Keratinocyte (primary cell): ENCODE measurements around the gene PARD3B. TPM values are rescaled to one million over a fixed set of nuclear protein-coding genes. Genes with fewer than 3 reads are reported as not detected.

ENCODE experiments used
- DNase-seq: peaks from one replicate; pipeline ENCODE4 v3.0.0-alpha.2; 2011; ENCODE audit warnings: low read depth, missing footprints, low spot score
- FAIRE-seq: peaks from 2 replicates; lab custom pipeline; 2011; peaks lifted over from hg19 to GRCh38; lab: Jason Lieb, UNC
- H2AFZ ChIP-seq: 2 replicates; pipeline ENCODE4 v1.6.0; 2012; ENCODE audit warnings: low read length, control low read depth, inconsistent platforms; ENCODE audit not compliant: control insufficient read depth
- H3K27ac ChIP-seq: 2 replicates; pipeline ENCODE4 v1.5.1; 2011; ENCODE audit warnings: low read length; ENCODE audit not compliant: control insufficient read depth, insufficient read depth
- H3K27me3 ChIP-seq: 3 replicates; pipeline ENCODE4 v1.6.0; 2011; ENCODE audit warnings: low read length; ENCODE audit not compliant: control insufficient read depth, insufficient read depth; ENCODE audit errors: extremely low read depth
- H3K36me3 ChIP-seq, 2 experiments: 2 replicates in 1 of 2; 3 replicates in 1 of 2; pipeline ENCODE4 v1.5.1; 2011; ENCODE audit warnings: low read length in 2 of 2, mild to moderate bottlenecking in 1 of 2; ENCODE audit not compliant: control insufficient read depth in 2 of 2, insufficient read depth in 2 of 2; ENCODE audit errors: extremely low read depth in 1 of 2
- H3K4me1 ChIP-seq: 3 replicates; pipeline ENCODE4 v1.5.1; 2011; ENCODE audit warnings: low read length; ENCODE audit not compliant: control insufficient read depth, insufficient read depth; ENCODE audit errors: extremely low read depth
- H3K4me2 ChIP-seq: 3 replicates; pipeline ENCODE4 v1.6.0; 2011; ENCODE audit warnings: low read depth, low read length; ENCODE audit not compliant: control insufficient read depth, insufficient read depth; ENCODE audit errors: extremely low read depth
- H3K4me3 ChIP-seq, 3 experiments: fragments of 200-600 bp in 1 of 3; sonication (generic) in 1 of 3; 2 replicates in 2 of 3; 3 replicates in 1 of 3; pipeline ENCODE4 v1.5.1; 2011 to 2016; ENCODE audit warnings: low read length in 3 of 3, mild to moderate bottlenecking in 3 of 3, control low read depth in 2 of 3, inconsistent platforms in 1 of 3, low read depth in 1 of 3, mixed read lengths in 1 of 3, mixed run types in 1 of 3, moderate library complexity in 1 of 3; ENCODE audit not compliant: control insufficient read depth in 2 of 3, insufficient read depth in 2 of 3; ENCODE audit errors: extremely low read depth in 1 of 3
- H3K79me2 ChIP-seq: 2 replicates; pipeline ENCODE4 v1.6.0; 2012; ENCODE audit warnings: low read length; ENCODE audit not compliant: control insufficient read depth, insufficient read depth
- H3K9ac ChIP-seq: 3 replicates; pipeline ENCODE4 v1.6.0; 2011; ENCODE audit warnings: low read length; ENCODE audit not compliant: control insufficient read depth, insufficient read depth; ENCODE audit errors: extremely low read depth
- H3K9me1 ChIP-seq: 3 replicates; pipeline ENCODE4 v1.6.0; 2011; ENCODE audit warnings: low read length; ENCODE audit not compliant: control insufficient read depth, insufficient read depth; ENCODE audit errors: extremely low read depth
- H3K9me3 ChIP-seq: 2 replicates; pipeline ENCODE4 v1.5.1; 2012; ENCODE audit warnings: low read depth, low read length; ENCODE audit not compliant: control insufficient read depth
- H4K20me1 ChIP-seq: 3 replicates; pipeline ENCODE4 v1.6.0; 2011; ENCODE audit warnings: low read length; ENCODE audit not compliant: control insufficient read depth, insufficient read depth; ENCODE audit errors: extremely low read depth
- CTCF ChIP-seq, 3 experiments: IDR thresholded peaks in 1 of 3; conservative IDR thresholded peaks in 1 of 3; optimal IDR thresholded peaks in 1 of 3; 2 replicates in 2 of 3; 3 replicates in 1 of 3; pipeline versions ENCODE3 to v1.5.1; 2011; ENCODE audit warnings: low read length in 3 of 3, mild to moderate bottlenecking in 3 of 3, moderate library complexity in 2 of 3, control low read depth in 1 of 3, inconsistent platforms in 1 of 3; ENCODE audit not compliant: insufficient read depth in 2 of 3; ENCODE audit errors: extremely low read depth in 1 of 3
- EZH2 ChIP-seq: IDR thresholded peaks from one replicate; pipeline ENCODE4 v1.6.1; 2012; ENCODE audit warnings: inconsistent platforms, mild to moderate bottlenecking, low read length, moderate library complexity
- dilution Hi-C: fragments of 300-500 bp; cut with MboI; formaldehyde crosslinking; loops from one replicate; pipeline ENCODE4 v1.7.0; 2020; ENCODE audit warnings: low sequenced_read_pairs; ENCODE audit not compliant: extremely low pct_ligation_motif_present
- polyA plus RNA-seq, 5 experiments: library from polyadenylated mRNA; depleted of rRNA in 3 of 5; stranded (reverse) in 3 of 5; stranded (forward) in 1 of 5; unstranded in 1 of 5; fragments of >200 nt; gene quantifications; 1 replicate in 1 of 5; 2 replicates in 3 of 5; 3 replicates in 1 of 5; pipeline versions ENCODE4 v1.2.1 to v1.2.3, GENCODE V29; 2011 to 2012; ENCODE audit warnings: missing spikeins in 2 of 5, low read depth in 1 of 5, low replicate concordance in 1 of 5

PARD3B gene
- polyA plus RNA-seq, 1 donor (not counting 4 experiments of a cell fraction or from before 2014, with no cell fraction given): 1.2 TPM

GRCh38 chr2:204781941-204782340, 236.7 kb downstream of the PARD3B start:
- no peak for FAIRE-seq
- no peaks in the 10 kb centered on the region for H3K79me2 ChIP-seq
- TF ChIP-seq EZH2: no peak
- no peak for TF ChIP-seq CTCF (optimal IDR thresholded peaks at IDR 0.05 in 1 of 3, IDR thresholded peaks at IDR 0.05 in 1 of 3, conservative IDR thresholded peaks at IDR 0.05 in 1 of 3; ENCODE audit: extremely low read depth in 1 of 3, insufficient read depth in 2 of 3, low read length in 3 of 3)

GRCh38 chr2:204790076-204790475, 244.8 kb downstream of the PARD3B start:
- no peak for FAIRE-seq
- Histone ChIP-seq H4K20me1 (no peaks in the 10 kb centered on the region), H3K36me3 (no peaks in the 10 kb centered on the region), H3K79me2 (no peaks in the 10 kb centered on the region), H2AFZ (no peak overlapping the region), H3K4me1 (peaks cover 2% of the 10 kb centered on the region), H3K9ac (no peak overlapping the region), H3K4me2 (no peak overlapping the region), H3K9me3 (no peaks in the 10 kb centered on the region), H3K4me3 (no peak overlapping the region), H3K27me3 (no peaks in the 10 kb centered on the region), H3K27ac (no peak overlapping the region), H3K9me1 (no peaks in the 10 kb centered on the region)
- dilution Hi-C loops: no loop called here
- DNase-seq: no peak
- no peak for TF ChIP-seq EZH2
- TF ChIP-seq CTCF (optimal IDR thresholded peaks at IDR 0.05 in 1 of 3, IDR thresholded peaks at IDR 0.05 in 1 of 3, conservative IDR thresholded peaks at IDR 0.05 in 1 of 3; ENCODE audit: extremely low read depth in 1 of 3, insufficient read depth in 2 of 3, low read length in 3 of 3): no peak

More at GRCh38 chr2:204781941-204782340, 236.7 kb downstream of the PARD3B start:
- H3K9ac ChIP-seq: no peak overlapping the region
- H3K9me1 ChIP-seq: no peaks in the 10 kb centered on the region
- H3K4me1 ChIP-seq: no peaks in the 10 kb centered on the region
- H4K20me1 ChIP-seq: no peaks in the 10 kb centered on the region
- H3K27me3 ChIP-seq: no peaks in the 10 kb centered on the region
- no peak overlapping the region for H2AFZ ChIP-seq
- no peak overlapping the region for H3K4me3 ChIP-seq
- no peak overlapping the region for H3K27ac ChIP-seq
- no peaks in the 10 kb centered on the region for H3K36me3 ChIP-seq
- H3K4me2 ChIP-seq: no peak overlapping the region
- no peaks in the 10 kb centered on the region for H3K9me3 ChIP-seq
- no peak for DNase-seq
- dilution Hi-C loops: no loop called here
